GM19351 (cell line): ENCODE measurements around the gene LEMD2.

Experiments used
- ATAC-seq: cut with Tn5 transposase; IDR thresholded peaks from one replicate; pipeline ENCODE4 v1.9.1; 2021; ENCODE audit warnings: mild to moderate bottlenecking, moderate library complexity; ENCODE audit not compliant: unreplicated experiment

LEMD2 gene

GRCh38 chr6:33759887-33760629, 28.9 kb downstream of the LEMD2 start:
- ATAC-seq: no peak

- no peak for ATAC-seq
Observed at GRCh38 chr6:33758815-33759216, 30.1 kb downstream of the LEMD2 start.

- no peak for ATAC-seq
Observed at GRCh38 chr6:33757906-33758305, 31.0 kb downstream of the LEMD2 start.

GRCh38 chr6:33757113-33757512, 31.8 kb downstream of the LEMD2 start:
- ATAC-seq: no peak

GRCh38 chr6:33756211-33756954, 32.5 kb downstream of the LEMD2 start:
- no peak for ATAC-seq

GRCh38 chr6:33755070-33755869, 33.7 kb downstream of the LEMD2 start:
- no peak for ATAC-seq

- no peak for ATAC-seq
Observed at GRCh38 chr6:33754222-33754621, 34.7 kb downstream of the LEMD2 start.

GRCh38 chr6:33752646-33753015, 36.3 kb downstream of the LEMD2 start:
- no peak for ATAC-seq

- ATAC-seq: no peak
Observed at GRCh38 chr6:33751771-33752645, 36.9 kb downstream of the LEMD2 start.

GRCh38 chr6:33750244-33750991, 38.5 kb downstream of the LEMD2 start:
- ATAC-seq: no peak

- ATAC-seq: no peak
Observed at GRCh38 chr6:33749401-33749800, 39.5 kb downstream of the LEMD2 start.

GRCh38 chr6:33748841-33749240, 40.1 kb downstream of the LEMD2 start:
- no peak for ATAC-seq

- ATAC-seq: no peak
Observed at GRCh38 chr6:33747823-33748222, 41.1 kb downstream of the LEMD2 start.

GRCh38 chr6:33746651-33747100, 42.3 kb downstream of the LEMD2 start, which contains the start of gene IP6K3:
Gene IP6K3 (minus strand): TSS chr6:33746905. CDS start chr6:33735476, 11,429 bp downstream.
- ATAC-seq: no peak

GRCh38 chr6:33746036-33746600, 42.8 kb downstream of the LEMD2 start:
- no peak for ATAC-seq

- ATAC-seq: no peak
Observed at GRCh38 chr6:33745548-33745947, 43.4 kb downstream of the LEMD2 start.

GRCh38 chr6:33744895-33745546, 43.9 kb downstream of the LEMD2 start:
- ATAC-seq: no peak

- no peak for ATAC-seq
Observed at GRCh38 chr6:33744001-33744848, 44.7 kb downstream of the LEMD2 start.
